Fibroblast of lung (primary cell): ENCODE results near the gene KCNQ1OT1.

Experiments
- EZH2 ChIP-seq: IDR thresholded peaks from 2 replicates; pipeline ENCODE4 v1.5.1; 2012; ENCODE audit warnings: low read length, control low read depth, mild to moderate bottlenecking; ENCODE audit errors: missing control alignments
- TF ChIP-seq, protein P1 (sequence below), 2 donors: IDR thresholded peaks in 1 of 2; conservative IDR thresholded peaks in 1 of 2; 1 replicate in 1 of 2; 2 replicates in 1 of 2; pipeline ENCODE4 v1.5.1; 2011 to 2012; ENCODE audit warnings: low read length in 2 of 2, control low read depth in 1 of 2, inconsistent platforms in 1 of 2, low read depth in 1 of 2, mild to moderate bottlenecking in 1 of 2

DNA sequence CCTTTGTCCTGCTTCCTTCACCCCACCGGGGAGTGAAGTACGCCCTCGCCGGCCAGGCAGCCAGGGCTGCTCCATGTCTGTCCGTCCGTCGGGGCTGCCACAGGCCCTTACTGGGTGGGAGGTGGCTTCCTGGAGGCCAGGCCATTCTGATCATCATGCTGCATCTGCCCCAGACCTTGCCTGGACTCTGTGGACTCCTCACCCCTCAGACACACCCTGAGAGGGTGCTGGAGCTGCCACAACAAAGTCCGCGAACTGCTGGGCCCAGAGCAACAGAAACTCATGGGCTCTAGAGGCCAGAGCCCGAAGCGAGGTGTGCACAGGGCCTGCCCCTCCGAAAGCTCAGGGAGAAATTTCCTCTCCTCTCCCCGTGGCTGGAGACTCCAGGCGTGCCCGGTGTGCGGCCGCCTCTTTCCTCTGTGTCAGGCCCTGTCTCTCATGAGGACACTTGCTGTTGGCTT lies 124.2 kb downstream of the KCNQ1OT1 start:
- TF ChIP-seq, protein P1, sequence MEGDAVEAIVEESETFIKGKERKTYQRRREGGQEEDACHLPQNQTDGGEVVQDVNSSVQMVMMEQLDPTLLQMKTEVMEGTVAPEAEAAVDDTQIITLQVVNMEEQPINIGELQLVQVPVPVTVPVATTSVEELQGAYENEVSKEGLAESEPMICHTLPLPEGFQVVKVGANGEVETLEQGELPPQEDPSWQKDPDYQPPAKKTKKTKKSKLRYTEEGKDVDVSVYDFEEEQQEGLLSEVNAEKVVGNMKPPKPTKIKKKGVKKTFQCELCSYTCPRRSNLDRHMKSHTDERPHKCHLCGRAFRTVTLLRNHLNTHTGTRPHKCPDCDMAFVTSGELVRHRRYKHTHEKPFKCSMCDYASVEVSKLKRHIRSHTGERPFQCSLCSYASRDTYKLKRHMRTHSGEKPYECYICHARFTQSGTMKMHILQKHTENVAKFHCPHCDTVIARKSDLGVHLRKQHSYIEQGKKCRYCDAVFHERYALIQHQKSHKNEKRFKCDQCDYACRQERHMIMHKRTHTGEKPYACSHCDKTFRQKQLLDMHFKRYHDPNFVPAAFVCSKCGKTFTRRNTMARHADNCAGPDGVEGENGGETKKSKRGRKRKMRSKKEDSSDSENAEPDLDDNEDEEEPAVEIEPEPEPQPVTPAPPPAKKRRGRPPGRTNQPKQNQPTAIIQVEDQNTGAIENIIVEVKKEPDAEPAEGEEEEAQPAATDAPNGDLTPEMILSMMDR (conservative IDR thresholded peaks at IDR 0.05 in 1 of 2, IDR thresholded peaks at IDR 0.05 in 1 of 2; ENCODE audit: low read depth in 1 of 2, low read length in 2 of 2) = no peak
- TF ChIP-seq EZH2 = no peak
